ENCODE measurements around the gene LYRM1.

LYRM1 gene

GRCh38 chr16:20948444-20948843 is 47.9 kb downstream of the LYRM1 start:
- H3K27me3 ChIP-seq, result no peaks in the 10 kb centered on the region
- H3K36me3 ChIP-seq, result no peaks in the 10 kb centered on the region
- no peaks in the 10 kb centered on the region for H3K4me1 ChIP-seq
- DNase-seq, result no peak
- H3K9me3 ChIP-seq, result no peaks in the 10 kb centered on the region
- no peak overlapping the region for H3K4me3 ChIP-seq (ENCODE audit: low read depth, low read length)
- TF ChIP-seq CTCF (IDR thresholded peaks at IDR 0.05; ENCODE audit: low read depth, low read length), result no peak

GRCh38 chr16:20949660-20950059 is 49.1 kb downstream of the LYRM1 start:
- Histone ChIP-seq H3K36me3 (no peaks in the 10 kb centered on the region), H3K27me3 (no peaks in the 10 kb centered on the region), H3K4me1 (no peaks in the 10 kb centered on the region), H3K4me3 (ENCODE audit: low read depth, low read length) (no peak overlapping the region), H3K9me3 (no peaks in the 10 kb centered on the region)
- DNase-seq, result no peak
- no peak for TF ChIP-seq CTCF (IDR thresholded peaks at IDR 0.05; ENCODE audit: low read depth, low read length)

GRCh38 chr16:20950294-20950693 is 49.7 kb downstream of the LYRM1 start:
- DNase-seq, result no peak

GRCh38 chr16:20952139-20952920 is 51.8 kb downstream of the LYRM1 start:
- no peak for TF ChIP-seq CTCF (IDR thresholded peaks at IDR 0.05; ENCODE audit: low read depth, low read length)
- Histone ChIP-seq H3K4me1 (no peaks in the 10 kb centered on the region), H3K9me3 (no peaks in the 10 kb centered on the region), H3K27me3 (no peaks in the 10 kb centered on the region), H3K4me3 (ENCODE audit: low read depth, low read length) (no peak overlapping the region), H3K36me3 (no peaks in the 10 kb centered on the region)
- DNase-seq, result no peak

More at GRCh38 chr16:20950294-20950693, 49.7 kb downstream of the LYRM1 start:
- Histone ChIP-seq H3K9me3 (no peaks in the 10 kb centered on the region), H3K4me3 (ENCODE audit: low read depth, low read length) (no peak overlapping the region), H3K36me3 (no peaks in the 10 kb centered on the region), H3K4me1 (no peaks in the 10 kb centered on the region), H3K27me3 (no peaks in the 10 kb centered on the region)
- no peak for TF ChIP-seq CTCF (IDR thresholded peaks at IDR 0.05; ENCODE audit: low read depth, low read length)

- no peaks in the 10 kb centered on the region for H3K4me1 ChIP-seq
- no peaks in the 10 kb centered on the region for H3K27me3 ChIP-seq
- no peak for DNase-seq
- H3K4me3 ChIP-seq (ENCODE audit: low read depth, low read length), result no peak overlapping the region
- TF ChIP-seq CTCF (IDR thresholded peaks at IDR 0.05; ENCODE audit: low read depth, low read length), result no peak
- no peaks in the 10 kb centered on the region for H3K9me3 ChIP-seq
- H3K36me3 ChIP-seq, result no peaks in the 10 kb centered on the region
Measured at GRCh38 chr16:20954574-20954973, 54.0 kb downstream of the LYRM1 start.

- H3K9me3 ChIP-seq, result no peaks in the 10 kb centered on the region
- H3K4me3 ChIP-seq (ENCODE audit: low read depth, low read length), result no peak overlapping the region
- DNase-seq, result no peak
- no peaks in the 10 kb centered on the region for H3K4me1 ChIP-seq
- no peaks in the 10 kb centered on the region for H3K27me3 ChIP-seq
- no peaks in the 10 kb centered on the region for H3K36me3 ChIP-seq
- no peak for TF ChIP-seq CTCF (IDR thresholded peaks at IDR 0.05; ENCODE audit: low read depth, low read length)
Measured at GRCh38 chr16:20956319-20956718, 55.7 kb downstream of the LYRM1 start.
